Endothelial cell of umbilical vein (primary cell): Measurements from ENCODE around the gene DIP2C. TPM values are rescaled to one million over a fixed set of nuclear protein-coding genes. Genes with fewer than 3 reads are reported as not detected.

ENCODE experiments used
- BruUV-seq: library from RNA; stranded (reverse); fragments of 400-500 nt; replicated peaks from 2 replicates; lab custom pipeline; 2021; lab: Mats Ljungman, UMichigan
- CTCF ChIA-PET: fragments of 300-600, 350-600 bp; sonication (Branson Sonifier 250); formaldehyde crosslinking; loops from one replicate; lab custom pipeline; 2021; ENCODE audit warnings: antibody characterized with exemption, inconsistent platforms; lab: Charles Lee
- POLR2A ChIA-PET: fragments of 300-600, 350-600 bp; sonication (Branson Sonifier 250); formaldehyde crosslinking; loops from one replicate; lab custom pipeline; 2021; ENCODE audit warnings: antibody characterized with exemption, inconsistent platforms; lab: Charles Lee
- DNase-seq: peaks from one replicate; pipeline ENCODE4 v3.0.0-alpha.2; 2011; ENCODE audit warnings: low read depth, low spot score
- FAIRE-seq: peaks from 2 replicates; lab custom pipeline; 2011; peaks lifted over from hg19 to GRCh38; lab: Jason Lieb, UNC
- H2AFZ ChIP-seq: 2 replicates; pipeline ENCODE4 v1.6.0; 2012; ENCODE audit warnings: low read depth, low read length, control low read depth, inconsistent platforms
- H3K27ac ChIP-seq: 2 replicates; pipeline ENCODE4 v1.5.1; 2011; ENCODE audit warnings: low read depth, mild to moderate bottlenecking, control low read depth, low read length, moderate library complexity; ENCODE audit not compliant: insufficient read depth
- H3K27me3 ChIP-seq, 2 experiments: 2 replicates each; pipeline versions ENCODE4 v1.6.0 to v1.6.1; 2011; ENCODE audit warnings: low read length in 2 of 2, mixed read lengths in 1 of 2; ENCODE audit not compliant: control insufficient read depth in 2 of 2, insufficient read depth in 2 of 2
- H3K36me3 ChIP-seq, 2 experiments: 2 replicates in 1 of 2; 3 replicates in 1 of 2; pipeline ENCODE4 v1.5.1; 2011; ENCODE audit warnings: low read length in 2 of 2, mild to moderate bottlenecking in 1 of 2, moderate library complexity in 1 of 2; ENCODE audit not compliant: control insufficient read depth in 2 of 2, insufficient read depth in 2 of 2; ENCODE audit errors: extremely low read depth in 1 of 2
- H3K4me1 ChIP-seq: 3 replicates; pipeline ENCODE4 v1.5.1; 2011; ENCODE audit warnings: mild to moderate bottlenecking, low read length; ENCODE audit not compliant: control insufficient read depth, insufficient read depth; ENCODE audit errors: extremely low read depth
- H3K4me2 ChIP-seq: 2 replicates; pipeline ENCODE4 v1.6.1; 2011; ENCODE audit warnings: low read length, control low read depth, mixed read lengths; ENCODE audit not compliant: insufficient read depth
- H3K4me3 ChIP-seq, 3 experiments: fragments of 200-600 bp in 1 of 3; sonication (generic), shearing (Covaris generic) in 1 of 3; replicated peaks in 1 of 3; 2 replicates each; pipeline ENCODE4 v1.5.1; 2011 to 2016; ENCODE audit warnings: control low read depth in 3 of 3, low read length in 3 of 3, mild to moderate bottlenecking in 2 of 3, inconsistent platforms in 1 of 3, low read depth in 1 of 3, moderate library complexity in 1 of 3; ENCODE audit not compliant: insufficient read depth in 1 of 3
- H3K79me2 ChIP-seq: 2 replicates; pipeline ENCODE4 v1.6.0; 2012; ENCODE audit warnings: low read length, inconsistent platforms; ENCODE audit not compliant: control insufficient read depth, insufficient read depth
- H3K9ac ChIP-seq: replicated peaks from 2 replicates; pipeline ENCODE3; 2011; ENCODE audit warnings: low read length, control low read depth; ENCODE audit not compliant: insufficient read depth; ENCODE audit errors: extremely low read depth
- H3K9me1 ChIP-seq: replicated peaks from 3 replicates; pipeline ENCODE4 v1.6.0; 2011; ENCODE audit warnings: mild to moderate bottlenecking, low read length; ENCODE audit not compliant: control insufficient read depth, insufficient read depth; ENCODE audit errors: extremely low read depth
- H3K9me3 ChIP-seq: replicated peaks from 2 replicates; pipeline ENCODE4 v1.5.1; 2012; ENCODE audit warnings: low read length, inconsistent platforms; ENCODE audit not compliant: control insufficient read depth, insufficient read depth
- H4K20me1 ChIP-seq: replicated peaks from 2 replicates; pipeline ENCODE3; 2011; ENCODE audit warnings: mild to moderate bottlenecking, low read length; ENCODE audit not compliant: control insufficient read depth, insufficient read depth; ENCODE audit errors: extremely low read depth
- EZH2 ChIP-seq: IDR thresholded peaks from 2 replicates; pipeline ENCODE4 v1.6.1; 2012; ENCODE audit warnings: borderline replicate concordance, low read depth, mild to moderate bottlenecking, moderate library complexity, low read length, inconsistent platforms; ENCODE audit not compliant: severe bottlenecking
- FOS ChIP-seq: IDR thresholded peaks from 2 replicates; pipeline ENCODE4 v1.6.1; 2011; ENCODE audit warnings: mild to moderate bottlenecking, low read length, moderate library complexity, borderline replicate concordance; ENCODE audit not compliant: insufficient read depth
- GATA2 ChIP-seq: IDR thresholded peaks from 2 replicates; pipeline ENCODE4 v1.7.0; 2011; ENCODE audit warnings: low read depth, mild to moderate bottlenecking, moderate library complexity, mixed read lengths, low read length; ENCODE audit not compliant: insufficient read length, insufficient read depth
- MYC ChIP-seq: IDR thresholded peaks from one replicate; pipeline ENCODE4 v1.6.1; 2011; ENCODE audit warnings: mild to moderate bottlenecking, low read depth, low read length
- POLR2A ChIP-seq: IDR thresholded peaks from 2 replicates; pipeline ENCODE4 v1.6.1; 2012; ENCODE audit warnings: low read depth, mild to moderate bottlenecking, control low read depth, low read length
- dilution Hi-C: fragments of 300-500 bp; cut with MboI; formaldehyde crosslinking; loops from one replicate; pipeline ENCODE4 v1.15.0; 2019; ENCODE audit warnings: low sequenced_read_pairs; ENCODE audit not compliant: extremely low pct_ligation_motif_present
- intact Hi-C: fragments of 100-400 bp; cut with micrococcal nuclease; formaldehyde crosslinking; loops from one replicate; pipeline ENCODE4 v1.10.0; 2022
- polyA plus RNA-seq, 4 experiments: library from polyadenylated mRNA; depleted of rRNA in 3 of 4; stranded (reverse) in 3 of 4; unstranded in 1 of 4; fragments of >200 nt; gene quantifications; 2 replicates each; pipeline versions ENCODE4 v1.2.1 to v1.2.3, GENCODE V29; 2011 to 2012; ENCODE audit warnings: missing spikeins in 1 of 4
- total RNA-seq: library from RNA; stranded (reverse); gene quantifications from 2 replicates; pipeline ENCODE4 v1.2.3, GENCODE V29; 2021
- TF ChIP-seq, protein P1 (sequence below), 2 donors: IDR thresholded peaks; 1 replicate in 1 of 2; 2 replicates in 1 of 2; pipeline ENCODE4 v1.5.1; 2011; ENCODE audit warnings: low read length in 2 of 2, mild to moderate bottlenecking in 2 of 2, moderate library complexity in 2 of 2, control low read depth in 1 of 2, inconsistent platforms in 1 of 2, low read depth in 1 of 2; ENCODE audit not compliant: insufficient read depth in 1 of 2; ENCODE audit errors: extremely low read depth in 1 of 2

Gene DIP2C
- total and polyA plus RNA-seq, 2 donors (not counting 3 experiments of a cell fraction or from before 2014, with no cell fraction given) = 3.6 to 10.7 TPM

DNA sequence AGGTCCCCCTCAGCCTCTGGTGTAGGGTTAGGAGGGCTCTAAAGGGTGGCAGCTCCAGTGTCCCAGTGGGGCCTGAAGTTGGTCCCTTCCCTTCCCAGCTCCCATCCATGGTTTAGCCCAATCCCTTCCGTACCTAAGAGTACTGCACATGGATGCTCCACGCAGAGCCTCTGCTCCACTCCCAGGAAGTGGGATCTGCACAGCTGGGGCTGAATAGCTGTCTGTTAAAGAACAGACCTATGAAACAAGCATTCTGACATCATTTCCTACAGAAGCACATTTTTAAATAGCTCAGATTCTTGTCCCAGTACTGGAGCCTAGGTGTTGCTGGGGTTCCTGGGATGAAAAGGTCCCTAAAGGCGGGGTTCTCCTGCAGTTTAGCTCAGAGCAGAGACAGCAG lies 418.3 kb downstream of the DIP2C start:
- Histone ChIP-seq H3K4me1 (peaks cover 10% of the 10 kb centered on the region), H3K4me2 (no peak overlapping the region), H3K27ac (no peak overlapping the region), H4K20me1 (no peaks in the 10 kb centered on the region), H3K36me3 (no peaks in the 10 kb centered on the region), H3K27me3 (no peaks in the 10 kb centered on the region), H3K9me3 (no peaks in the 10 kb centered on the region), H3K79me2 (no peaks in the 10 kb centered on the region), H3K9ac (no peak overlapping the region), H3K4me3 (no peak overlapping the region), H2AFZ (no peak overlapping the region), H3K9me1 (no peaks in the 10 kb centered on the region)
- intact Hi-C loops = no loop called here
- POLR2A ChIA-PET = no interaction called here
- BruUV-seq = no TSS peak
- no peak for FAIRE-seq
- TF ChIP-seq, protein P1, sequence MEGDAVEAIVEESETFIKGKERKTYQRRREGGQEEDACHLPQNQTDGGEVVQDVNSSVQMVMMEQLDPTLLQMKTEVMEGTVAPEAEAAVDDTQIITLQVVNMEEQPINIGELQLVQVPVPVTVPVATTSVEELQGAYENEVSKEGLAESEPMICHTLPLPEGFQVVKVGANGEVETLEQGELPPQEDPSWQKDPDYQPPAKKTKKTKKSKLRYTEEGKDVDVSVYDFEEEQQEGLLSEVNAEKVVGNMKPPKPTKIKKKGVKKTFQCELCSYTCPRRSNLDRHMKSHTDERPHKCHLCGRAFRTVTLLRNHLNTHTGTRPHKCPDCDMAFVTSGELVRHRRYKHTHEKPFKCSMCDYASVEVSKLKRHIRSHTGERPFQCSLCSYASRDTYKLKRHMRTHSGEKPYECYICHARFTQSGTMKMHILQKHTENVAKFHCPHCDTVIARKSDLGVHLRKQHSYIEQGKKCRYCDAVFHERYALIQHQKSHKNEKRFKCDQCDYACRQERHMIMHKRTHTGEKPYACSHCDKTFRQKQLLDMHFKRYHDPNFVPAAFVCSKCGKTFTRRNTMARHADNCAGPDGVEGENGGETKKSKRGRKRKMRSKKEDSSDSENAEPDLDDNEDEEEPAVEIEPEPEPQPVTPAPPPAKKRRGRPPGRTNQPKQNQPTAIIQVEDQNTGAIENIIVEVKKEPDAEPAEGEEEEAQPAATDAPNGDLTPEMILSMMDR (IDR thresholded peaks at IDR 0.05; ENCODE audit: extremely low read depth in 1 of 2, insufficient read depth in 1 of 2, low read depth in 1 of 2, low read length in 2 of 2) = no peak
- TF ChIP-seq POLR2A (no peak), EZH2 (no peak)
- dilution Hi-C loops = no loop called here
- no peak for DNase-seq
- CTCF ChIA-PET = interaction anchor here (1.3 to 1.6 kb wide), 3 partner anchors 18 to 40 kb away, joined by 3 to 4 read pairs (median 3); no protein-coding TSS in a partner anchor

DNA sequence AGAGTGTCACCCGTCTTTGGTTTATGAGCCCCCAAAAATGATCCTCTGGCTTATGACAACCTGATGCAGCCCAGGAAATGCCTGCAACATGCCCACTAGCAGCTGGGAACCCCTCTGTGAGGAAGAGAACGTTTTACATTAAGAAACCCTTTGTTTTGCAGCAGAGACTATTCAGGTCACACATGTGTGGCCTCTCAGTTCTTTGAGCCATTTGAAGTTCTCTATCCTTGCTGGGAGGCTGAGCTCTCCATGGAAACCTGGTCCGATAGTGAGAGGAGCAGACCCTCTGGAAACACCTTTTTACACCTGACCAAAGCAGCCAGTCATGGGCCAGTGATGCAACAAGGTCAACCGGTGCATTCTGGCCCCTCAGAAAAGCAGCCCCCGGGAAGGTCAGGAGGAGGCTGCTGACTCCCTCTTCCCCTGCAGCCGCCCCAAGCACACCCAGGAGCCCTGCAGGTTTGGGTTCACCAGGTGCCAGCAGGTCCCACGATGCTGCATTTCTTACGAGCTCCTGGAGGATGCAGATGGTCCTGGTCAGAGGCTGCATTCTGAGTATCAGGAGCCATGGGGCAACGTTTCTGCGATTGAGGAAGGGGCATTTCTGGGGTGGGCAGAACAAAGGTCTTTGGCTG lies 419.9 kb downstream of the DIP2C start:
- no peaks in the 10 kb centered on the region for H3K9me3 ChIP-seq
- H3K79me2 ChIP-seq = no peaks in the 10 kb centered on the region
- no peak overlapping the region for H3K9ac ChIP-seq
- no peaks in the 10 kb centered on the region for H3K9me1 ChIP-seq
- TF ChIP-seq FOS (no peak), GATA2 (no peak), MYC (no peak)
- no peaks in the 10 kb centered on the region for H4K20me1 ChIP-seq
- ChIA-PET CTCF (interaction anchor here (0.8 to 2.2 kb wide), 3 partner anchors 11 to 152 kb away, joined by 3 to 5 read pairs (median 3); no protein-coding TSS in a partner anchor), POLR2A (no interaction called here)
- H3K4me3 ChIP-seq = no peak overlapping the region
- H2AFZ ChIP-seq = no peak overlapping the region
- no peaks in the 10 kb centered on the region for H3K27me3 ChIP-seq
- peaks cover 10% of the 10 kb centered on the region for H3K4me1 ChIP-seq
- no peaks in the 10 kb centered on the region for H3K36me3 ChIP-seq
- no TSS peak for BruUV-seq
- DNase-seq (no peak), FAIRE-seq (no peak)
- intact Hi-C loops (loop anchor here (10.0 kb wide), 1 partner anchor 185 kb away; no protein-coding TSS in a partner anchor), dilution Hi-C loops (no loop called here)
- no peak overlapping the region for H3K4me2 ChIP-seq
- no peak overlapping the region for H3K27ac ChIP-seq
